Ramos (cell line): ENCODE results near the gene OR2F1.

ENCODE experiments used
- in situ Hi-C: fragments of 300-500 bp; cut with MboI; formaldehyde crosslinking; loops from one replicate; pipeline ENCODE4 v1.14.3; 2022; ENCODE audit warnings: low sequenced_read_pairs; ENCODE audit not compliant: unreplicated experiment

OR2F1 gene

DNA sequence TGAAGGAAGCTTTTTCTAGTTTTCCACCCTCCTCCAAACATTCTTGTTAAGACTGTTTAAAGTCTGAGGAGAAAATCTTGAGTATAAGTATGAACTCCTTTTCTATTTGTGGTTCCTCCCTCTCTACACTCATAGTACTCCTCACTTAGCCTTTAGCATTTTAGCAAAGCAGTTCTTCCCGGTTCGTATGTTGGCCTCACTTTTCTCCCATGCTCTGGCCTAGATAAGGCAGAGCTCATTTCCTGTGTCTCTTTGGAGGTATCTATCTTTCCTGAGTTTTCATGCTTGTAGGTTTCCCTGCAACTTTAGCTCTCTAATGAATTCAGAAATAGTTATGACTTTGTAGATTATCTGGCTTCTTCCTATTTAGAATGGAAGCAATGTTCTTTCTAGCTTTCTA lies 5.9 kb upstream of the OR2F1 start:
- in situ Hi-C loops: no loop called here

DNA sequence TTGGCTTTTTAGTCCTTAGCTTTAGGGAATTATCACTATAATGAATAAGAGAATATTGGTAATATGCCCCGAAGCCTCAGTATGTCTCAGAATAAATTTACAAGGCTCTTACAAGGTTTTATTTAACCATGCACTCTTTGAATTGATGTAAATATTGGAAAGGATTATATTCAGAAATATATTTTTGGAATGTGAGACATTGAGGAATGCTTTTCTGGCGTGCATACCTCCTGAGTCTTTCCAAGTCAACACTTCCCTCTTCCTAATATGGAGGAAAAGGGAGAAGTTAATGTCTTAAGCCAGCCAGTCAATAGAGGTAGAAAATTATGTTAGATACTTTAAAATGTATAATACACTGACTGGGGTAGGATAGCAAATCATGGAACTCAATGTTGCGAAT lies 1.2 kb upstream of the OR2F1 start:
- in situ Hi-C loops: no loop called here

DNA sequence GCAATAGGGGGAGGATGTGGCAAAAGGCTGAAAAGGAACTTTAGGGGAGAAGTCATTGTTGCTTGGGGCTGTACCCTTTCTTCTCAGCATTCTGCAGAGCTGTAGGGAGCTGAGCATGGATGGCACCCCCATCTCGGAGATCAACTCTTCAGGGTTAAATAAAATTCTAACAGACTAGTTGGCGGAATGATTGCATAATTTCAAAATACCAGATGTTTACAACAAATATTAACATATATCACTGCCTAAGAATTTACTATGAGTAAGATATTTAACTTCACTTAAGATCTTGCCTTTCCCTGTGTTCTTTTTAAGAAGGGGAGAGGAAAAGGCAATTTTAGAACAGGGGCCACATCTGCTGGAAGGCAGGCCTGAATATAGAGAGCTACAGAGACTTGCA lies 509 bp upstream of the OR2F1 start:
- in situ Hi-C loops: no loop called here

DNA sequence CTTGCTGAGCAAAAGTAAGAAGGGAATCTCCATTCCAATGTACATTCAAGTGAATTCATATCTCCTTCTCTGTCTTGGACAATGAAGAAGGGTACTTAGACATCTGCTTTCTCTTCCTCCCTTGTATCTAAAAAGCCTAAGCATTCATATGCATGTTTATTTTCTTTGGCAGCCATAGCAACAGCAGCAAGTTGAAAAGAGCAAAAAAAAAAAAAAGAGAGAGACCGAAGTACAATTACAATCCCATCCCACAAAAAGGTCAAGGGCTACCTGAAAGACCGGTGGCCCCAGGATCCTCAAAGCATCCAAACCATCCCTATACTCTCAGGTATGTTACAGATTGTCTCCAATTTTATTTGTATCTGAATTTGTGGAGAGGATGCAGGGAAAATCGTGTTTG lies 4.1 kb downstream of the OR2F1 start:
- in situ Hi-C loops: no loop called here

DNA sequence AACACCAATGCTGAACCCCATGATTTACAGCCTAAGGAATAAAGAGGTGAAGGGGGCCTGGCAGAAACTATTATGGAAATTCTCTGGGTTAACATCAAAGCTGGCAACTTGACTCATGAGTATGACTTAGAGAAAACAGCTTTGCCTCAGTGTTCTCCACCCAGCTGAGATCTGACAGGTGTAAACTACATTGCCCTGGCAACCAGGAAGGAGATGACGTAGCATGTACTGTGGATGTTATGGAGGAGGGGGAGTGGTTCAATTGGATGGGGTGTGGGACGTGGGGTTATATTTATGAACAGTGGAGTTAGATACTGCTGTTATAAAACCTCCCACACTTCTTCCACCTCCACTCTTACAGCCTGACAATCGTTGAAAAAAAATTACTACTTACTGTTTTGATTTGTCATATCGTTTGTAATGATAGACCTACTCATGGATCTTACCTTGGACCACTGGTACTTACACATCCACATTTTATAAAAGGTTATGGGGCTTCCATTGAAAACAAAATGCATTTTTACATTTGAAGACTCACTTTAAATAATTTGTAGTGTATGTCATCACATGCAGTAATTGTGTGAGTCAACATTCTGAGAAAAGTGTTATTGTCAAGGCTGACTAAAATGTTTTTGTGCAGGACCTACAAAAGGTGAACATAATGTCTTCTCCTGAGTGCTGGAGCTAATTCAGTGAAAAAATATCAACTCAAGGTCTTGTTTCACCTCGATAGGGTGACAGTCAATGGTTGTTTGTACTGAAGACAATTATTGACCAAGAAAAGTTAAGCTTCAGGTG lies 6.4 kb downstream of the OR2F1 start:
- in situ Hi-C loops: no loop called here

DNA sequence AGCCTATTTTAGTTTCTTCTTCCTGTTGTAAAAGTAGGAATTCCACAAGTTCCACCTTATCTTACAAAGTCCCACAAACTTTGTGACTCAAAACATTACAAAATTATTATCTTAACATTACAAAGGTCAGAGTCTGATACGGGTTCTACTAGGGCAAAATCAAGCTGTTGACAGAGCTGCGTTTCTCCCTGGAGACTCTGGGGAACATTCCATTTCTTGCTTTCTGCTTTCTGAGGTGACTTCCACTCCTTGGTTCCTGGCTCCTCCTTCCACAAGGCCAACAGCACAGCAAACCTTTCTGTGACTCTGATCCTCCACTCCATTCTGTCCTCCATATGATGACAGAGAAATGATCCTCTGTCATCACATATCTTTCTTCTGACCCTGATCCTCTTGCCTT lies 10.6 kb downstream of the OR2F1 start:
- in situ Hi-C loops: no loop called here

DNA sequence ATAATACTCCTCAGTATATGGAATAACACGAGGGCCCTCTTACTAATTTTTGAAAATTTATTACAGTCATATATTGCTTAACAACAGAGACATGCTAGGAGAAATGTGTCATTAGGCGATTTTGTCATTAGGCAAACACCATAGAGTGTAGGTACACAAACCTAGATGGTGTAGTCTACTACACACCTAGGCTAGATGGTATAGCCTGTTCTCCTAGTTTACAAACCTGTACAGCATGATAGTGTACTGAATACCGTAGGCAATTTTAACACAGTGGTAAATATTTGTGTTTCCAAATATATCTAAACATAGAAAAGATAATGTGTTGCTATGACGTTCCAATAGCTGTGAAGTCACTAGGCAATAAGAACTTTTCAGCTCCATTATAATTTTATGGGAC lies 12.8 kb downstream of the OR2F1 start:
- in situ Hi-C loops: no loop called here

DNA sequence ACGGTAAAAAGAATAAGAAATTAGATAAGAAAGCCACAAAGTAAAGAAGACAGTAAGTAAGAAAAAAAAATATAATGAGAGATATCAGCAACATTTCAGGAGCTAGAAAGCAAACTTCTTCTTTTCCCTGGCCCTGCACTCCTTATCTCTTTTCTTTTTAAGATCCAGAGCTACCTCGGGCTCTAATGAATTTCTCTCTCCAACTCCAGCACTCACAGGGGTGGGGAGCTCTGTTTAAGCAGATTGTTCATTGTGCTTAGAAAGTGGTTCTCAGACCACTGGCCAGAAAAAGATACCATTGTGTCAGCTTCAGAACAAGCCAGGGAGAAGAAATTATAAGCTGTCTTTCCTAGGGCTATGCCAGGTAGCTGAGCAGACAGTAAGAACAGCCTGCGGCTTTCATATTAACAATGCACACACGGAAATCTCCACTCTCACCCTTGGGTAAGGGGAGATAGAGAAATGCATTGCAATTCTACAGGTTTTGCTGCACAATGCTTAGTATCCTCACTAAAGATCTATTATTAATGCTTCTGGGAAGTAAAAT lies 19.3 kb downstream of the OR2F1 start:
- in situ Hi-C loops: no loop called here

DNA sequence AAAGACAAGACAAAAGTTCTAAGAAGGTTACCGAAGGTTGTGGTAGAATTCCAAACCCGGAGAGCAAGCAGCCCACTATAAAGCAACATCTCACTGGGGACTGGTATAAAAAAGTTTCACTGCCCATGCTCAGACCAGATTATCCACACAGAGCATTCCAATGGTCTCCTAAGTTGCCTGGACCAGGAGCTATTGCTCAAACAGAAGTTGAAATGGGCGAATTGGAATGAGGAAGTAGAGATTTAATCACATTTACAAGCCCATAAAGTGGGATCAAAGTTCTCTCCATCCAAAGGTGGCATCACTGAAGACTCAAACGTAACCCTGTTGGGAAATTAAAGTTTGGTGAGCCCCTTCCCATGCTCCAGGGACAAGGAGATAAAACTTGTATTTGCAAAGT lies 19.8 kb downstream of the OR2F1 start:
- in situ Hi-C loops: no loop called here

DNA sequence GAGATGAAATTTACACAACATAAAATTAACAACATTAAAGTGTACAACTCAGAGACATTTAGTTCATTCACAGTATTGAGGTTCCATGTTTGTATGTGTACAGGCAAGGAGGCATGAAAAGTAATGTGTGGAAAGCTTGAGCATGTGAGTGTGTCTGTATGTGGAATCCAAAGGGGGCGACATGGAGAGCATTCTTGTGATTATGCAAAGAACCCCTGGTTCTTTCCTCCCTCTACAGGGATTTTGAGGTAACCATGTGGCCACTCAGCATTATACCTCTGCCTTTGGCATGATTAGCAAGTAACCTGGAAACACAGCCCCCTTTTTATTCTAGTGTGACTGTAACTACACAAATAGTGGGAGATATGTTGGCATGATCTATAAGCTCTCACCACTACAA lies 21.0 kb downstream of the OR2F1 start:
- in situ Hi-C loops: no loop called here

DNA sequence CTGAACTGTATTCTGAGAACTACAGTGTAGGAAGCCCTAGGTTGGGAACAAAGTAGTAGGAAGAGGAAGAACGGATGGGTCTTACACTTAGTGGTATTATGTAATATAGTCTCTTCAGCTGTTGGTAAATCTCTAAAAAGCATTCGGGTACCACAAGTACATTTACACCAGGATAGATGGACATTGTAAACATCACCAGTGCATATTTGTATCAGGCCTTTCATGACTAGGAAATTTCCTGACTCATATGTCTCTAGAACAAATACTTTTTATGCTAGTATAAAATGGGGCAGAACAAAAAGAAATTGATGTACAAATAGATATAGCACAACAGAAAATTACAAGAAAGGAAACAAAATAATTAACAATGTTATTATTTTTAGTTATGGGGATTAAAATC lies 23.9 kb downstream of the OR2F1 start:
- in situ Hi-C loops: no loop called here

DNA sequence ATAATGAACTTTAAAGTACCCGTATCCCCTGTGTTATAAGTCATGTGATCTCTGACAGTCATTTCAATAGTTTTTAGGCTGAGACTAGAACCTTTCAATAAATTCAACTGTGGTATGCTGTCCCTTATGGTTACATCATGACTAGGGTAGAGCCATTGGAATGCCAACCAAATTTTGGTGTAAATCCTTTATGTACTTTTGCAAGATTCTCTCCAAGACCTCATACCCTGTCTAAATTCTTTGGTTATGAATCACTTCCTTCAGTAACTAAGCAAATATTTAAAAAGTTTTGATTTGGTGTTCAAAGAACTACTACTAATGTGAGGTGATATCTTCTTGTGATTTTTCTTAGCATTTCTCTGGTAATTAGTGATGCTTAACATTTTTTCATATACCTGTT lies 24.7 kb downstream of the OR2F1 start:
- in situ Hi-C loops: no loop called here

DNA sequence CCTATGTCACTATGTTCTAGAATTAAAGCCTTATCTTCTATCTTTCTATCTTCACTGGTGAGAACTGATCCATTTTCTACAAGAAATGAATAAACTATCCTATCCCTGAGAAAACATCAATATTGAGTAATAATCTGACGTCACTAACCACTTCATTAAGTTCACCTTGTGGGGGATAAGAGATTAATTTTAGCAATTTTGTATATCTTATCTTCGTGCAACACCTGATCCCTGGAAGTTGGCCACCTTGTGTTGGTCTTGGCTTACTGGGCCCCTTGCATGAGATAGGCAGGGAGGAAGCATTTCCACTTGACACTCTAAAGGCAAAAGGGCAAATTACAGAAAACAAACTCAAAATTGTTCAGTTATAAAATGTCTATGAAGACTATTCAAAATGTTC lies 25.4 kb downstream of the OR2F1 start:
- in situ Hi-C loops: no loop called here

DNA sequence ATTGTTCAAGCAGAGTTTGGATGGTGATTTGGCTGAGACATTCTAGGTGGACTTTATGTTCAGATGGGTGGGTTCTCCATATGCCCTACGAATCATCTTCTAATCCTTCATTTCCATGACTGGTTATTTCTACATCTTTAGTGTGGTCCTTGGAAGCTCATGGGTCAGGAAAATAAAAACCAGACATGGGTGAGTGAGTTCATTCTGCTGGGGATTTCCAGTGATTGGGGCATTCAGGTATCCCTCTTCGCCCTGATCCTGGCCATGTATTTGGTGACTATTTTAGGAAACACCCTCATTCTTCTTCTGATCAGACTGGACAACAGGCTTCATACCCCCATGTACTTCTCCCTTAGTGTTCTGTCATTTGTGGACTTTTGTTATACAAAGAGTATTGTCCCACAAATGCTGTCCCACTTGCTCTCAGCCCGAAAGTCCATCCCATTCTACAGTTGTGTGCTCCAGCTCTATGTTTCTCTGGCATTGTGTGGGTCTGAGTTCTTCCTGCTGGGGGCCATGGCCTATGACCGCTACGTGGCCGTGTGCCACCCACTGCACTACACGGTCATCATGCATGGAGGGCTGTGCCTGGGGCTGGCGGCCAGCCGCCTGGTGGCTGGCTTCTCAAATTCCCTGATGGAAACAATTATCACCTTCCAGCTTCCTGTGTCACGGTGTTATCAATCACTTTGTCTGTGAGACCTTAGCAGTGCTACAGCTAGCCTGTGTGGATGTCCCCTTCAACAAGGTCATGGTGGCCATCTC lies 26.3 kb downstream of the OR2F1 start:
- in situ Hi-C loops: no loop called here

DNA sequence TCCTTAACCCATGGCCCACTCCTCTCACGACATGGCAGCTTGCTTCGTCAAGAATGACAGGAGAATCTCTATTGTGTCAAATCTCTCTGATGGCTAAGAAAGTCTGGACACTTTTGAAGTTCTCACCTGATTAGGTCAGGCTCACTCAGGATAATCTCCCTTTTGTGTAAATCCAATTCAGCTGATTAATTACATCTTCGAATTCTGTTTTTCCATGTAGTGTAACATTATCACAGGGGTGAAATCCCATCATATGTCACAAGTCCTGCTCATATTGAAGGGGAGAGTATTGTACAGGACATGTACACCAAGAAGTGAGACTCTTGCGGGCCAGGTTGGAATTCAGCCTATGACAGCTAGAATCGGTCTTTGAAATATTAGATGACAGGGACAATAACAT lies 29.3 kb downstream of the OR2F1 start:
- in situ Hi-C loops: no loop called here

DNA sequence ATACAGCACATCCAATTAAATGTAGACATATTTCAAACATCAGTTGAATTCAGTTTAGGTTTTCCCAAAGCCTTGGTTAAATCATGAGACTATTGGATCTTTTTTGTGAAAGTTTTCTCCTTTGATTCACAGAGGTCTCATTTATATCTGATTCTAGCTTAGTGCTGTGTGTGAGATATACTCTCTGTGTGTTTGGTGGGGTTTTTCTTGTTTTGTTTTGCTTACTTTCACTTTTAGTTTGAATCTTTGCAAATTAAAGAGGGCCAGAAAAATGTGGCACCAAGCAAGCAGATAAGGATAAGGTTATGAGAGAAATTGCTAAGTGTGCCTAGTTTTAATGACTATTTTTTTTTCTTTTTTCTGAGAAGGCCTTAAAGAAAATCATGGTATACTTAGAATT lies 32.9 kb downstream of the OR2F1 start:
- in situ Hi-C loops: no loop called here

DNA sequence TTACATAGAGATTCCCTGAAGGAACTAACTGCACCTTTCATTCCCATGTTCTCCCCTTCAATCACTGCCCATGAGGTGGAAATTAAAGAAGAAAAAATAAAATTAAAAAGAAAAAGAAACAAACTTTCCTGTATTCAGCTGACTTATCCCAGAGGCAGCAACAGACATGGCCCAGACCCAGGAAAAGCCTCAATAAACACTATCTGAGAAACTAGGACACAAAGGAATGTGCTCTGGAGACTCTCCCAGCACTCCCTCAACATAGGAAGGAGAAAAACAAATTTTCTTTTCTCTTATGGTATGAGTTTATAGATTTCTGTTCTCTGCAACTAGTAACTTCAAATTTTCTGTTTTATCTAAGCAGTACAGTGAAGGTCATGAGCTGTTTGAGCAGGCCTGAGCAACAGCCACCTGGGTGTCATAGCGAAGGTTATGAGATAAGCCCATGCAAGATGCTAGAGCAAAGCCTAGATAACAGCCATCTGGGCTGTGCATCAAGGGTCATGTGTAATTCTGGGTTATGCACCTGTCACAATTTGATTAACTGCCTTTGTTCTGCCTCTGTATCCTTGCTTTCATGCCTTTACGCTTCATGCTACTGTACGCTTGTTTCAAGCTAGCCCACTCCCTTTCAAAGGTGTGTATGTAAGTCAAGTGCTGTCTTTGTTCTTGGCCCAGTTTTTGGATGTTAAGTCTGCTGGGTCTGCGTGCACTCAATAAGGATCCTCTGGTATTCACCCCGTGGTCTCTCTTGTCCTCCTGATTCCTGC lies 34.5 kb downstream of the OR2F1 start:
- in situ Hi-C loops: no loop called here

DNA sequence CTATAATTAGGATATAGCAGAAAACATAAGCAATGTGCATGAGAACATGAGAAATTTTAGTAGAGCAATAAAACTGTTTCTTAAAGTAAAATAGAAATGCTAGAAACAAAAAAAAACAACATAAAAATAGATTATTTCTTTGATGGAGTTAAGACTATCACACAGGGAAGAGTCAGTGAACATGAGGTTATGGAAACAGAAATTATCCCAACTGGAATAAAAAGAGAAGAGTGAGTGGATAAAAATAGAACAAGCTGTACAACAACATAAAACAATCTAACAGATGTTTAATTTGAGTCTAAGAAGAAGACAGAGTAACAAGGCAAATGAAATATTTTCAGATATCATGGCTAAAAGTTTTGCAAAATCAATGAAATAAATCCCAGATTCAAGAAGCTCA lies 38.0 kb downstream of the OR2F1 start:
- in situ Hi-C loops: no loop called here

DNA sequence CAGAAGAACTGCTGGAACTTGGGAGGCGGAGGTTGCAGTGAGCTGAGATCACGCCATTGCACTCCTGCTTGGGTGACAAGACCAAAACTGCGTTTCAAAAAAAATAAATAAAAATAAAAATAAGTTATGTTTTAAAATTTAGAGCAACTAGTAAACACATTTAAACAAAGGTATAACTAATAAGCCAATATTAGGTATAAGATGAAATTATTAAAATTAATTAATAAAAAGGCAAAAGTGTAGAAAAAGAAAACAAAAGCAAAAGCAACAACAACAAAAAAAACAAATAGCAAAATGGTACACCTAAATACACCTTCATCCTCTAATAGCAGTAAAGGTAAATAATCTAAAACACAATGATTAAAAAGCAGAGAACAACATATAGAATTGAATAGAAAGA lies 39.3 kb downstream of the OR2F1 start:
- in situ Hi-C loops: no loop called here

DNA sequence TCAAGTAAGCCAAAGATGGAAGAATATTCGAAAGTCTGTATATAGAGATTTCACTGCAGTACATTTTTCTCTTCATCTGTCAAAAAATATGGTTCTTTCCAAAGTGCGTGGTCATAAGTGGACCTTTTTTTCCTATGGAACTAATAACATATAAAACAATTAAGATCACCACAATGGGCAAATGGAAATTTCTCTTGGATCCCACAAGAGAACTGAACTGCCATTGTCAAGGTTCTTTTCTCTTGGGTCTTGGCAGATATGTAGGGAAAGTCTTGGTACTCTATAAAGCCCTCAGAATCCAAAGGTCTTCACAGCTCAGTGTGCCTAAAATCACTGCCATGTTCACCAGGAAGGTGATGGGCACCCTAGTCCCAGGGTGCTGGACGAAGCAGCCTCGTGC lies 45.4 kb downstream of the OR2F1 start, which contains the start of gene OR6B1:
Gene OR6B1 (plus strand): TSS at position 301 of the 400 bp plus-strand sequence. CDS start 3,677 bp downstream, outside the sequence.
- in situ Hi-C loops: no loop called here

DNA sequence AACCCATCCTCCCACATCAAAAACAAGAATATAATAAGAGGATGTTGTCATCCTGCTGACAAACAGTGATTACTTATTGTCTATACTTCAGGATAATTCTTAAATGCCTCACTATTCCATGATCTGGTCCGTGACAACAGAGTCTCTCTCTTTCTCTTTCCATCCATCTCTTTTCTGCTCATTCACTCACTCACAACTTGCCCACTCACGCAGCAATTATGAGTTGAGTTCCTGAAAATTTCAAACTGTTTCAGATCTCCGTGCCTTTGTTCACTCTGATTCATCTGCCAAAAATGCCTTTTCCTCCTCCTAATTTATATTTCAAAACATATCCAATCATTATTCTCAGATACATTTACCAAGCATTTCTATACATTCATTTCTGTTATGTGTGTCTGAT lies 46.9 kb downstream of the OR2F1 start:
- in situ Hi-C loops: no loop called here
